ENCODE results near the gene PRKAB1. TPM values are rescaled to one million over a fixed set of nuclear protein-coding genes. Genes with fewer than 3 reads are reported as not detected.

Gene PRKAB1
- total RNA-seq, 3 donors from 2014 or later (not counting 1 experiment from before 2014, with no cell fraction given), result 21.8 to 34.6 (median 23.5) TPM

GRCh38 chr12:119630962-119631550, 36.9 kb upstream of the PRKAB1 start:
- no peaks in the 10 kb centered on the region for H3K9me3 Mint-ChIP-seq
- ATAC-seq (no peak), DNase-seq (no peak)
- Histone ChIP-seq H3K4me1 (ENCODE audit: control insufficient read depth, insufficient read depth, low read length) (no peaks in the 10 kb centered on the region), H3K27me3 (ENCODE audit: control insufficient read depth, insufficient read depth, low read length) (no peaks in the 10 kb centered on the region), H3K36me3 (ENCODE audit: control insufficient read depth, insufficient read depth, low read length) (no peaks in the 10 kb centered on the region), H3K4me3 (ENCODE audit: low read length) (no peak overlapping the region), H3K9me3 (ENCODE audit: control insufficient read depth, insufficient read depth, low read length) (no peaks in the 10 kb centered on the region), H3K27ac (ENCODE audit: low read length) (no peak overlapping the region)
- peaks cover 24 to 53% of the 10 kb centered on the region in 2 donors for H3K27me3 Mint-ChIP-seq (ENCODE audit: low read depth in 2 of 2)
- no peaks in the 10 kb centered on the region for H3K4me1 Mint-ChIP-seq
- H3K4me3 Mint-ChIP-seq, result no peak overlapping the region
- intact Hi-C loops (cut with micrococcal nuclease), result no loop called here
- no peaks in the 10 kb centered on the region for H3K36me3 Mint-ChIP-seq
- TF ChIP-seq CTCF (IDR thresholded peaks at IDR 0.05), result no peak
- 50% methylated on average over 1 of the region's 1 CpG for WGBS (ENCODE audit: insufficient coverage)
- H3K27ac Mint-ChIP-seq, result no peak overlapping the region

GRCh38 chr12:119631930-119632678, 35.8 kb upstream of the PRKAB1 start:
- Histone ChIP-seq H3K4me3 (ENCODE audit: low read length) (no peak overlapping the region), H3K9me3 (ENCODE audit: control insufficient read depth, insufficient read depth, low read length) (no peaks in the 10 kb centered on the region), H3K4me1 (ENCODE audit: control insufficient read depth, insufficient read depth, low read length) (no peaks in the 10 kb centered on the region), H3K36me3 (ENCODE audit: control insufficient read depth, insufficient read depth, low read length) (no peaks in the 10 kb centered on the region), H3K27me3 (ENCODE audit: control insufficient read depth, insufficient read depth, low read length) (no peaks in the 10 kb centered on the region), H3K27ac (ENCODE audit: low read length) (no peak overlapping the region)
- ATAC-seq (no peak), DNase-seq (no peak)
- 81% methylated on average over 4 of the region's 4 CpGs for WGBS (ENCODE audit: insufficient coverage)
- no peaks in the 10 kb centered on the region for H3K36me3 Mint-ChIP-seq
- no peaks in the 10 kb centered on the region for H3K9me3 Mint-ChIP-seq
- no peaks in the 10 kb centered on the region for H3K4me1 Mint-ChIP-seq
- intact Hi-C loops (cut with micrococcal nuclease), result no loop called here
- TF ChIP-seq CTCF (IDR thresholded peaks at IDR 0.05), result no peak
- H3K4me3 Mint-ChIP-seq, result no peak overlapping the region
- peaks cover 25 to 58% of the 10 kb centered on the region in 2 donors for H3K27me3 Mint-ChIP-seq (ENCODE audit: low read depth in 2 of 2)
- H3K27ac Mint-ChIP-seq, result no peak overlapping the region

- H3K9me3 Mint-ChIP-seq, result no peaks in the 10 kb centered on the region
- no peaks in the 10 kb centered on the region for H3K27me3 ChIP-seq (ENCODE audit: control insufficient read depth, insufficient read depth, low read length)
- no peak overlapping the region for H3K4me3 Mint-ChIP-seq
- H3K27me3 Mint-ChIP-seq (ENCODE audit: low read depth in 2 of 2), result peaks cover 24 to 71% of the 10 kb centered on the region in 2 donors
- H3K4me1 ChIP-seq (ENCODE audit: control insufficient read depth, insufficient read depth, low read length), result no peaks in the 10 kb centered on the region
- no peaks in the 10 kb centered on the region for H3K36me3 Mint-ChIP-seq
- DNase-seq (no peak), ATAC-seq (no peak)
- 80% methylated on average over 5 of the region's 6 CpGs for WGBS (ENCODE audit: insufficient coverage)
- no peak overlapping the region for H3K27ac ChIP-seq (ENCODE audit: low read length)
- no peak overlapping the region for H3K4me3 ChIP-seq (ENCODE audit: low read length)
- no peak overlapping the region for H3K27ac Mint-ChIP-seq
- no peaks in the 10 kb centered on the region for H3K9me3 ChIP-seq (ENCODE audit: control insufficient read depth, insufficient read depth, low read length)
- intact Hi-C loops (cut with micrococcal nuclease), result no loop called here
- no peak for TF ChIP-seq CTCF (IDR thresholded peaks at IDR 0.05)
- no peaks in the 10 kb centered on the region for H3K4me1 Mint-ChIP-seq
- no peaks in the 10 kb centered on the region for H3K36me3 ChIP-seq (ENCODE audit: control insufficient read depth, insufficient read depth, low read length)
Observed at GRCh38 chr12:119634743-119635142, 33.2 kb upstream of the PRKAB1 start.
